ENCODE data around the gene CRPPA.
"Not testable (repeated sequence)": the region's sequence is repeated elsewhere in the genome, so short reads cannot be mapped to it uniquely, and the experiment has no call there.

Gene CRPPA

DNA sequence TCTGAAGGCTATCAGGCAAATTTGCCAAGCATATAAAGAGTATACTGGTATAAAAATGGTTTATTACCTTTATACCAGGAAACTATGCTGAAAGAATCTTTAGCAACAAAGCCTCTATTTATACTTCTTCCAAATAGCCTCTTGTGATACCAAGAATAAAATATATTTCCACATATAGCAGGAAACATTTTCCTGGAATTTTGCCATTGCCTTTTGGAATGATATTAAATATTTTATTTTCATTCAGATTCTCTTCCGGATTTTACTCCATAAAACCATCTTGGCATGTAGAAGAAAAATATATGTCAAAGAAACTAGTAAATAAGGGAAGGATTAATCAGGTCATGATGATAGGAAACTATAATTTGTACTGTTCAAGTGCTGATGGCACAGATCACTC lies 26.5 kb upstream of the CRPPA start:
- H3K9ac ChIP-seq (ENCODE audit: low read length in 5 of 5): no peak overlapping the region
- no peaks in the 10 kb centered on the region for H3K36me3 ChIP-seq (ENCODE audit: control insufficient read depth in 5 of 5, insufficient read depth in 5 of 5, low read length in 5 of 5)
- no peaks in the 10 kb centered on the region for H3K9me3 ChIP-seq (ENCODE audit: control insufficient read depth in 5 of 5, low read length in 5 of 5)
- H3K27ac ChIP-seq (ENCODE audit: low read depth, low read length): no peak overlapping the region
- no peaks in the 10 kb centered on the region for H3K27me3 ChIP-seq (ENCODE audit: control insufficient read depth in 5 of 5, insufficient read depth in 4 of 5, low read length in 5 of 5)
- no peaks in the 10 kb centered on the region for H3K4me1 ChIP-seq (ENCODE audit: control insufficient read depth in 5 of 5, insufficient read depth in 5 of 5, low read length in 5 of 5)
- H3K4me3 ChIP-seq (ENCODE audit: low read depth in 1 of 5, low read length in 5 of 5): no peak overlapping the region

DNA sequence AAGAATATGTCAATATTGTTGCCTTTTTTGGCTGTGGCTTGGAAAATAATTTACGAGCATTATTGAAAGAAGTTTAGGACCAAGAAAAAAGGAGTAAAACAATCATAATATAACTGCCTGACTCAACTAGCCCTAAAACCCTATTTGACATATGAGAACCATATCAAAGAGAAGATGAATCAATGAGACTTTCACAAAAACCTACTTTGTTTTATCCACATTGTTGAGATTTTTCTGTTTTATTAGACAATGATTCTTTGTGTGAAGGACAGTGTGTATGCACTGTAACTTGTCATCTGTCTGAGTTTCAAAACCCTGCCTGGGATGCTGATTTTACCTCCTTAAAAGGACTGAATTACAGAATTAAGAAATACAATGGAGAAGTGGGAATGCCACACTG lies 25.2 kb upstream of the CRPPA start:
- H3K4me3 ChIP-seq (ENCODE audit: low read depth in 1 of 5, low read length in 5 of 5): no peak overlapping the region
- H3K4me1 ChIP-seq (ENCODE audit: control insufficient read depth in 5 of 5, insufficient read depth in 5 of 5, low read length in 5 of 5): no peaks in the 10 kb centered on the region
- no peak overlapping the region for H3K9ac ChIP-seq (ENCODE audit: low read length in 5 of 5)
- no peaks in the 10 kb centered on the region for H3K27me3 ChIP-seq (ENCODE audit: control insufficient read depth in 5 of 5, insufficient read depth in 4 of 5, low read length in 5 of 5)
- no peaks in the 10 kb centered on the region for H3K36me3 ChIP-seq (ENCODE audit: control insufficient read depth in 5 of 5, insufficient read depth in 5 of 5, low read length in 5 of 5)
- H3K27ac ChIP-seq (ENCODE audit: low read depth, low read length): no peak overlapping the region
- no peaks in the 10 kb centered on the region for H3K9me3 ChIP-seq (ENCODE audit: control insufficient read depth in 5 of 5, low read length in 5 of 5)

GRCh38 chr7:16443871-16444270 lies 22.5 kb upstream of the CRPPA start:
- H3K27ac ChIP-seq (ENCODE audit: low read depth, low read length); H3K4me1 ChIP-seq (ENCODE audit: control insufficient read depth in 5 of 5, insufficient read depth in 5 of 5, low read length in 5 of 5); H3K36me3 ChIP-seq (ENCODE audit: control insufficient read depth in 5 of 5, insufficient read depth in 5 of 5, low read length in 5 of 5); H3K9me3 ChIP-seq (ENCODE audit: control insufficient read depth in 5 of 5, low read length in 5 of 5); H3K9ac ChIP-seq (ENCODE audit: low read length in 5 of 5); H3K27me3 ChIP-seq (ENCODE audit: control insufficient read depth in 5 of 5, insufficient read depth in 4 of 5, low read length in 5 of 5); H3K4me3 ChIP-seq (ENCODE audit: low read depth in 1 of 5, low read length in 5 of 5): not testable (repeated sequence)

- H3K4me3 ChIP-seq (ENCODE audit: low read depth in 1 of 5, low read length in 5 of 5): no peak overlapping the region
- H3K4me1 ChIP-seq (ENCODE audit: control insufficient read depth in 5 of 5, insufficient read depth in 5 of 5, low read length in 5 of 5): no peaks in the 10 kb centered on the region
These were observed 17.6 kb upstream of the CRPPA start for GRCh38 chr7:16438988-16439387.

GRCh38 chr7:16436306-16436705 lies 15.0 kb upstream of the CRPPA start:
- Histone ChIP-seq H3K9ac (ENCODE audit: low read length in 5 of 5) (no peak overlapping the region), H3K9me3 (ENCODE audit: control insufficient read depth in 5 of 5, low read length in 5 of 5) (no peaks in the 10 kb centered on the region), H3K36me3 (ENCODE audit: control insufficient read depth in 5 of 5, insufficient read depth in 5 of 5, low read length in 5 of 5) (no peaks in the 10 kb centered on the region), H3K4me1 (ENCODE audit: control insufficient read depth in 5 of 5, insufficient read depth in 5 of 5, low read length in 5 of 5) (no peaks in the 10 kb centered on the region), H3K4me3 (ENCODE audit: low read depth in 1 of 5, low read length in 5 of 5) (no peak overlapping the region), H3K27ac (ENCODE audit: low read depth, low read length) (no peak overlapping the region), H3K27me3 (ENCODE audit: control insufficient read depth in 5 of 5, insufficient read depth in 4 of 5, low read length in 5 of 5) (no peaks in the 10 kb centered on the region)

More at GRCh38 chr7:16438988-16439387, 17.6 kb upstream of the CRPPA start:
- no peaks in the 10 kb centered on the region for H3K36me3 ChIP-seq (ENCODE audit: control insufficient read depth in 5 of 5, insufficient read depth in 5 of 5, low read length in 5 of 5)
- H3K27me3 ChIP-seq (ENCODE audit: control insufficient read depth in 5 of 5, insufficient read depth in 4 of 5, low read length in 5 of 5): no peaks in the 10 kb centered on the region
- H3K9ac ChIP-seq (ENCODE audit: low read length in 5 of 5): no peak overlapping the region
- H3K9me3 ChIP-seq (ENCODE audit: control insufficient read depth in 5 of 5, low read length in 5 of 5): no peaks in the 10 kb centered on the region
- no peak overlapping the region for H3K27ac ChIP-seq (ENCODE audit: low read depth, low read length)

DNA sequence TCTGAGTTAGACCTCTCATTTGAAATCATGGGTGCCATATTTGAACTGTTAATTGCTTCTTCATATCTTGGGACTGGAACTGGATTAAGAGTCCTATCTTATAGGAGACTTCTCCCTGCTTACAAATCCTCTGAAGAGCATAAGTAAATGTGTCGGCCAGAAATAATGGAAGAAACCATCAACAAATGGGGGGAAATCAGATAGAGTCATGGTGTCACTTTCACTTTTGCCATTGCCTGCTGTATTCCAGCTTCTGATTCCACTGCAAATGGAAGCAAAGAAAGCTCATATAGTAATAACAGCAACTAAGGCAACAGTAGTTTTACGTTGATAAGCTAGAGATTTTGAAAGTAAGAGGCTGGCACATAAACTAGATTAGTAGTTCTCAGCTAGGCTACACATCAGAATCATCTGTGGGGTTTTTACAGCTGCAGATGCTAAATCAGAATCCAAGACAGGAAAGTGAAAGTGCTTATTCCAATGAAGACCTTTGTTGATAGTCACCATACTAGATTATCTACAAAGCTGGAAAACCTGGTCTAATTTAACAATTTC lies 12.3 kb upstream of the CRPPA start:
- H3K9ac ChIP-seq (ENCODE audit: low read length in 5 of 5): no peak overlapping the region
- no peak overlapping the region for H3K27ac ChIP-seq (ENCODE audit: low read depth, low read length)
- H3K27me3 ChIP-seq (ENCODE audit: control insufficient read depth in 5 of 5, insufficient read depth in 4 of 5, low read length in 5 of 5): no peaks in the 10 kb centered on the region
- no peaks in the 10 kb centered on the region for H3K9me3 ChIP-seq (ENCODE audit: control insufficient read depth in 5 of 5, low read length in 5 of 5)
- H3K4me3 ChIP-seq (ENCODE audit: low read depth in 1 of 5, low read length in 5 of 5): no peak overlapping the region
- H3K36me3 ChIP-seq (ENCODE audit: control insufficient read depth in 5 of 5, insufficient read depth in 5 of 5, low read length in 5 of 5): no peaks in the 10 kb centered on the region
- no peaks in the 10 kb centered on the region for H3K4me1 ChIP-seq (ENCODE audit: control insufficient read depth in 5 of 5, insufficient read depth in 5 of 5, low read length in 5 of 5)

DNA sequence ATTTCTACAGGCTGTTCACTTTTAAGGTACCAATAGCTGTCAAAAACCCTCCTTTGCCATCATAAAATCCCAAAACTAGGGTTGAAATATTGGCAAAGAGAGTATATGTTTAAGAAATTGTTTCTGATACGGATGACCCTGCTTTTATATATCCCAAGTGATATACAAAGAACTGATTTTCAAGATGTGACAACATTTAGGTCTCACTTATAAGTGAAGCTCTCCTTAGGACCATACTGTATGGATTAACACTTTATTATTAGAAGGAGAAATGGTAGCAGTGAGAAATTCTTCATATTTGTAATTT lies 11.0 kb upstream of the CRPPA start:
- Histone ChIP-seq H3K9ac (ENCODE audit: low read length in 5 of 5) (no peak overlapping the region), H3K27ac (ENCODE audit: low read depth, low read length) (no peak overlapping the region), H3K27me3 (ENCODE audit: control insufficient read depth in 5 of 5, insufficient read depth in 4 of 5, low read length in 5 of 5) (no peaks in the 10 kb centered on the region), H3K9me3 (ENCODE audit: control insufficient read depth in 5 of 5, low read length in 5 of 5) (no peaks in the 10 kb centered on the region), H3K36me3 (ENCODE audit: control insufficient read depth in 5 of 5, insufficient read depth in 5 of 5, low read length in 5 of 5) (no peaks in the 10 kb centered on the region), H3K4me1 (ENCODE audit: control insufficient read depth in 5 of 5, insufficient read depth in 5 of 5, low read length in 5 of 5) (no peaks in the 10 kb centered on the region), H3K4me3 (ENCODE audit: low read depth in 1 of 5, low read length in 5 of 5) (no peak overlapping the region)

DNA sequence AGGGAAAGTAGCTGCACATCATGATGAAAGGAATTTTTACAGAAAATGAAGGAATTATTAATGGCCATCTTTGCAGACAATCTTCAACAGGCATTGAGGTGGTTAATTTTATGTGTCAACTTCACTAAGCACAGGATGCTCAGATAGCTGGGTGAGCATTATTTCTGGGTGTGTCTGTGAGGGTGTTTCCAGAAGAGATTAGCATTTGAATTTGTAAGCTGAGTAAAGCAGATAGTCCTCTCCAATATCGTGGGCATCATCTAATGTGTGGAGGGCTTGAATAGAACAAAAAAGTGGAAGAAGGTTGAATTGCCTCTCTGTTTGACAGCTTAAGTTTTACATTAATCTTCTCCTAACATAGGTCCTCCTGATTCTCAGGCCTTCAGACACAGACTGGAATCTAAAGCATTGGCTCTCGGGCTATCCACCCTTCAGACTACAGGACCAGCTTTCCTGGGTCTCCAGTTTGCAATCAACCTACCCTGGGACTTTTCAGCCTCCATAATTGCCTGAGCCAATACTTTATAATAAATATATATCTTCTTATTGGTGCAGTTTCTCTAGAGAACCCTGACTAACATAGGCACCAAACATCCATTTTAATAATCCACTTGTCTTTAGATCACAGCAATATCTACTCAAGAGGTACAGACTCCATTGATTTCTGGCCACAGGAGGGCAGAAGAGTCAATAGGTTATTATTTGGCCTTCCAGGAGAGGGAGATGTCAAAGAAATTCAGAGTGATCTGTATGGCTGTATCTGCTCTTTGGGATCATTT lies 10.5 kb upstream of the CRPPA start:
- H3K9ac ChIP-seq (ENCODE audit: low read length in 5 of 5): no peak overlapping the region
- no peaks in the 10 kb centered on the region for H3K4me1 ChIP-seq (ENCODE audit: control insufficient read depth in 5 of 5, insufficient read depth in 5 of 5, low read length in 5 of 5)
- no peaks in the 10 kb centered on the region for H3K36me3 ChIP-seq (ENCODE audit: control insufficient read depth in 5 of 5, insufficient read depth in 5 of 5, low read length in 5 of 5)
- H3K4me3 ChIP-seq (ENCODE audit: low read depth in 1 of 5, low read length in 5 of 5): no peak overlapping the region
- no peaks in the 10 kb centered on the region for H3K9me3 ChIP-seq (ENCODE audit: control insufficient read depth in 5 of 5, low read length in 5 of 5)
- H3K27me3 ChIP-seq (ENCODE audit: control insufficient read depth in 5 of 5, insufficient read depth in 4 of 5, low read length in 5 of 5): no peaks in the 10 kb centered on the region
- H3K27ac ChIP-seq (ENCODE audit: low read depth, low read length): no peak overlapping the region

DNA sequence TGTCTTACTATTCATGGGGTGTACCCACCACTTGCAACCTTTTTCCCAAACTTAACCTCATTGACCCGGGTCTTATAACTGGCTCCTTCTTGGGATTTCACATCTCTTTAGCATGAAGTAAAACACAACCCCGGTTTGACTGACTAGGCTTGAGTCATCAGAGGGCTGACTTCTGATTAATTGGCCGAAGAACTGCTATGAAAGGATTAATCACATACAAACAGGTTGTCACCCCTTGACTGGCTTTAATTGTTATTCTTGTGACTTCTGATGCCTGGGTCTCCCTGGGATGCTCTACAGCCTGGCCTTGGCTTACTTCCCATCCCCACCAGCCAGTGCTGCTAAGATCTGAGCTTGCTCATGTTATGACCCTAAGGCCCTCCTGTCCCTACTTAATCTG lies 8.8 kb upstream of the CRPPA start:
- no peak overlapping the region for H3K9ac ChIP-seq (ENCODE audit: low read length in 5 of 5)
- no peaks in the 10 kb centered on the region for H3K27me3 ChIP-seq (ENCODE audit: control insufficient read depth in 5 of 5, insufficient read depth in 4 of 5, low read length in 5 of 5)
- H3K9me3 ChIP-seq (ENCODE audit: control insufficient read depth in 5 of 5, low read length in 5 of 5): no peaks in the 10 kb centered on the region
- no peak overlapping the region for H3K27ac ChIP-seq (ENCODE audit: low read depth, low read length)
- no peak overlapping the region for H3K4me3 ChIP-seq (ENCODE audit: low read depth in 1 of 5, low read length in 5 of 5)
- H3K36me3 ChIP-seq (ENCODE audit: control insufficient read depth in 5 of 5, insufficient read depth in 5 of 5, low read length in 5 of 5): no peaks in the 10 kb centered on the region
- H3K4me1 ChIP-seq (ENCODE audit: control insufficient read depth in 5 of 5, insufficient read depth in 5 of 5, low read length in 5 of 5): no peaks in the 10 kb centered on the region

DNA sequence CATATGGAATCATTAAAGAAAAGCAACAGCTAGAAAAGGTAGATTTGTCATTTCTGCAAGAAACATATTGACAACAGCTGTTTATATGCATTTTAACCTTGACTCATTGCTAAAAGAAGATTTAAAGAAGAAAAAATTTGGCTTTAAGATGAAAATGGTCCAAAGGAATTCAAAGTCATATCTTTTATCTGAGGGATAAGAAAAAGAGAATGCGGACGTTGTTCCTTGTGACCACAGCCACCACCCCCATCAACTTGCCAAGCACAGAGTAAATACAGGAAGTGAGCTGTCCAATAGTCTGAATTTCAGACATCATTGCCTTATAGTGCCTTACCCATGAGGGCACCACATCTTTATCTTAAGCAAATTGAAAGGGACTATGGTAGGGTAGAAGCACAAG lies 7.3 kb upstream of the CRPPA start:
- no peaks in the 10 kb centered on the region for H3K36me3 ChIP-seq (ENCODE audit: control insufficient read depth in 5 of 5, insufficient read depth in 5 of 5, low read length in 5 of 5)
- no peaks in the 10 kb centered on the region for H3K27me3 ChIP-seq (ENCODE audit: control insufficient read depth in 5 of 5, insufficient read depth in 4 of 5, low read length in 5 of 5)
- H3K9ac ChIP-seq (ENCODE audit: low read length in 5 of 5): no peak overlapping the region
- no peak overlapping the region for H3K27ac ChIP-seq (ENCODE audit: low read depth, low read length)
- no peaks in the 10 kb centered on the region for H3K9me3 ChIP-seq (ENCODE audit: control insufficient read depth in 5 of 5, low read length in 5 of 5)
- no peak overlapping the region for H3K4me3 ChIP-seq (ENCODE audit: low read depth in 1 of 5, low read length in 5 of 5)
- no peaks in the 10 kb centered on the region for H3K4me1 ChIP-seq (ENCODE audit: control insufficient read depth in 5 of 5, insufficient read depth in 5 of 5, low read length in 5 of 5)
